ENCODE measurements around the gene FBXL20. TPM values are rescaled to one million over a fixed set of nuclear protein-coding genes. Genes with fewer than 3 reads are reported as not detected.

Gene FBXL20
- total RNA-seq, 1 donor from 2014 or later, result 14.1 TPM

GRCh38 chr17:39205112-39205526, 196.3 kb downstream of the FBXL20 start:
- H3K9me3 Mint-ChIP-seq, result no peaks in the 10 kb centered on the region
- intact Hi-C loops (cut with micrococcal nuclease), result loop anchor here (10.0 kb wide), 1 partner anchor 420 kb away; the partner anchor contains the start of gene PPP1R1B
- DNase-seq, result no peak
- H3K4me1 Mint-ChIP-seq, result peaks cover 63% of the 10 kb centered on the region
- H3K27me3 Mint-ChIP-seq, result peaks cover under 1% of the 10 kb centered on the region
- ChIA-PET POLR2A (interaction anchor here (0.6 to 4.1 kb wide), 4 partner anchors 13 to 259 kb away, joined by 3 to 59 read pairs (median 5); partner anchors contain the start of gene CDK12), CTCF (interaction anchor here (7.0 to 7.4 kb wide), 2 partner anchors 31 to 41 kb away, joined by 151 to 177 read pairs; no protein-coding TSS in a partner anchor)
- peaks cover 51% of the 10 kb centered on the region for H3K36me3 Mint-ChIP-seq (ENCODE audit: low read depth)
- H3K4me3 Mint-ChIP-seq, result no peak overlapping the region
- TF ChIP-seq CTCF (IDR thresholded peaks at IDR 0.05), result no peak
- ATAC-seq (ENCODE audit: low read depth), result no peak
- H3K27ac Mint-ChIP-seq, result no peak overlapping the region

DNA sequence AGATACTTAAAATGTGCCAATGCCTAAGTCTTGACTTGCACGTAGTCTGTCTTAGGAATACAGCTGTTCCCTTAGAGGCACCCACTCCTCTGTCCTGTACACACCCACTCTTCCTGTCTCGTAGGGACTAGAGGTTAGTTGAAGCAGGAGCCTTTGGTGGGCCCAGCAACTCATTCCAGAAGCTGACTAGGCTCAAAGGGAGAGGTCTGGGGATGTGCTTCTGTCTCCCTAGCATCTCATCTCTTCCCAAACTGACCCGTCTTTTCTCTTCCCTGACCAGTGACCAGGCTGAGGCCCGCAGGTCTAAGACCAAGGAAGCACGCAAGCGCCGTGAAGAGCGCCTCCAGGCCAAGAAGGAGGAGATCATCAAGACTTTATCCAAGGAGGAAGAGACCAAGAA, 197.2 kb downstream of the FBXL20 start:
- intact Hi-C loops (cut with micrococcal nuclease), result loop anchor here (10.0 kb wide), 1 partner anchor 421 kb away; the partner anchor contains the start of gene PPP1R1B
- ChIA-PET POLR2A (interaction anchor here (0.6 to 4.1 kb wide), 2 partner anchors 41 to 397 kb away, joined by 10 to 59 read pairs; no protein-coding TSS in a partner anchor), CTCF (interaction anchor here (7.0 to 7.4 kb wide), 2 partner anchors 32 to 42 kb away, joined by 151 to 177 read pairs; no protein-coding TSS in a partner anchor)
- no peak for TF ChIP-seq CTCF (IDR thresholded peaks at IDR 0.05)
- DNase-seq, result no peak
- H3K27me3 Mint-ChIP-seq, result no peaks in the 10 kb centered on the region
- ATAC-seq (ENCODE audit: low read depth), result no peak
- no peaks in the 10 kb centered on the region for H3K9me3 Mint-ChIP-seq
- H3K36me3 Mint-ChIP-seq (ENCODE audit: low read depth), result peaks cover 56% of the 10 kb centered on the region
- no peak overlapping the region for H3K4me3 Mint-ChIP-seq
- H3K27ac Mint-ChIP-seq, result no peak overlapping the region
- H3K4me1 Mint-ChIP-seq, result peaks cover 65% of the 10 kb centered on the region

Other genes with a start within 250 kb of the FBXL20 start
- not detected in 2 replicates for gene PLXDC1, start 250.0 kb downstream of the FBXL20 start, total RNA-seq
- not detected in 2 replicates for gene ARL5C, start 235.5 kb downstream of the FBXL20 start, total RNA-seq
- 4.5 and 5.7 TPM in 2 replicates for gene CACNB1, start 204.0 kb downstream of the FBXL20 start, total RNA-seq
- 3,324 and 3,891 TPM in 2 replicates for gene RPL19, start 201.3 kb downstream of the FBXL20 start, total RNA-seq
- gene STAC2, start 175.7 kb downstream of the FBXL20 start, total RNA-seq, result not detected in 2 replicates
- gene MED1, start 49.6 kb upstream of the FBXL20 start, total RNA-seq, result 59.2 and 64.3 TPM in 2 replicates
- gene CDK12, start 59.9 kb upstream of the FBXL20 start, total RNA-seq, result 100 and 118 TPM in 2 replicates
- gene NEUROD2, start 206.3 kb upstream of the FBXL20 start, total RNA-seq, result 0.02 TPM in 1 of 2 replicates, not detected in the other
- not detected in 2 replicates for gene PPP1R1B, start 225.3 kb upstream of the FBXL20 start, total RNA-seq
- gene STARD3, start 235.5 kb upstream of the FBXL20 start, total RNA-seq, result 51.8 and 58.2 TPM in 2 replicates

Measured in activated B cell treated with CpG ODN at 0.5 μM for 24 hours (primary cell).